Activated T-helper 9 cell treated with anti-CD3 and anti-CD28 coated beads, Interleukin-2, amount 50 U/mL, for 16 hours (primary cell): ENCODE results near the gene BEND5.

Source experiments
- DNase-seq: peaks from one replicate; pipeline ENCODE4 v3.0.0-alpha.2; 2020; ENCODE audit warnings: low read depth

BEND5 gene

GRCh38 chr1:48679859-48680258 lies 96.8 kb downstream of the BEND5 start:
- no peak for DNase-seq

- DNase-seq: no peak
Observed at GRCh38 chr1:48678710-48679505, 97.8 kb downstream of the BEND5 start.
